ENCODE results near the gene RETREG1. TPM values are rescaled to one million over a fixed set of nuclear protein-coding genes. Genes with fewer than 3 reads are reported as not detected.
"Not testable (repeated sequence)": the region's sequence is repeated elsewhere in the genome, so short reads cannot be mapped to it uniquely, and the experiment has no call there.

Gene RETREG1
- total and polyA plus RNA-seq, 8 donors, result 1.9 to 26.0 (median 2.5) TPM

DNA sequence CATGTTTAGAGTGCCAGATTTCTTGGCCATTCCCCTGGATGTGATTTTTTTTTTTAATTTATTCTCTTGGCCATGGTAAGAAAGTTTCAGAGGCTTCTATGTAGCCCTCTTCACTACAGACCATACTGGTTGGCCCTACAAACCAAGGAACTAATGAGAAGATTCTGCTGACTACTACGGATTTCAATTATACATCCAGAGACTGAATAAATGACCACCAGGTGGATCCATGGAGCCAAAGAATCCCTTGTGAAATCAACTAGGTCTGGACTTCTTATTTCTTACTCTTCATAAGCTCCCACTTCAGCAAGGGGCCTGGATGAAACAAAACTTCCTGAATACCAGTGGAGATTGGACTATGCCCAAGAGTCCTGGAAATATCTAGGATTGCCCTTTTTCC, 178.8 kb downstream of the RETREG1 start:
- no peaks in the 10 kb centered on the region for H3K9me3 ChIP-seq
- no peaks in the 10 kb centered on the region for H3K4me1 ChIP-seq
- ATAC-seq, result no peak
- TF ChIP-seq, protein P1, sequence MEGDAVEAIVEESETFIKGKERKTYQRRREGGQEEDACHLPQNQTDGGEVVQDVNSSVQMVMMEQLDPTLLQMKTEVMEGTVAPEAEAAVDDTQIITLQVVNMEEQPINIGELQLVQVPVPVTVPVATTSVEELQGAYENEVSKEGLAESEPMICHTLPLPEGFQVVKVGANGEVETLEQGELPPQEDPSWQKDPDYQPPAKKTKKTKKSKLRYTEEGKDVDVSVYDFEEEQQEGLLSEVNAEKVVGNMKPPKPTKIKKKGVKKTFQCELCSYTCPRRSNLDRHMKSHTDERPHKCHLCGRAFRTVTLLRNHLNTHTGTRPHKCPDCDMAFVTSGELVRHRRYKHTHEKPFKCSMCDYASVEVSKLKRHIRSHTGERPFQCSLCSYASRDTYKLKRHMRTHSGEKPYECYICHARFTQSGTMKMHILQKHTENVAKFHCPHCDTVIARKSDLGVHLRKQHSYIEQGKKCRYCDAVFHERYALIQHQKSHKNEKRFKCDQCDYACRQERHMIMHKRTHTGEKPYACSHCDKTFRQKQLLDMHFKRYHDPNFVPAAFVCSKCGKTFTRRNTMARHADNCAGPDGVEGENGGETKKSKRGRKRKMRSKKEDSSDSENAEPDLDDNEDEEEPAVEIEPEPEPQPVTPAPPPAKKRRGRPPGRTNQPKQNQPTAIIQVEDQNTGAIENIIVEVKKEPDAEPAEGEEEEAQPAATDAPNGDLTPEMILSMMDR (IDR thresholded peaks at IDR 0.05), result no peak
- H3K36me3 ChIP-seq, result no peaks in the 10 kb centered on the region
- H3K27ac ChIP-seq, result no peak overlapping the region
- H3K27me3 ChIP-seq, result peaks cover 0 to 6% of the 10 kb centered on the region in 2 donors
- no peak overlapping the region for H3K4me3 ChIP-seq
- intact Hi-C loops (cut with DNase I), result no loop called here
- DNase-seq, result no peak

DNA sequence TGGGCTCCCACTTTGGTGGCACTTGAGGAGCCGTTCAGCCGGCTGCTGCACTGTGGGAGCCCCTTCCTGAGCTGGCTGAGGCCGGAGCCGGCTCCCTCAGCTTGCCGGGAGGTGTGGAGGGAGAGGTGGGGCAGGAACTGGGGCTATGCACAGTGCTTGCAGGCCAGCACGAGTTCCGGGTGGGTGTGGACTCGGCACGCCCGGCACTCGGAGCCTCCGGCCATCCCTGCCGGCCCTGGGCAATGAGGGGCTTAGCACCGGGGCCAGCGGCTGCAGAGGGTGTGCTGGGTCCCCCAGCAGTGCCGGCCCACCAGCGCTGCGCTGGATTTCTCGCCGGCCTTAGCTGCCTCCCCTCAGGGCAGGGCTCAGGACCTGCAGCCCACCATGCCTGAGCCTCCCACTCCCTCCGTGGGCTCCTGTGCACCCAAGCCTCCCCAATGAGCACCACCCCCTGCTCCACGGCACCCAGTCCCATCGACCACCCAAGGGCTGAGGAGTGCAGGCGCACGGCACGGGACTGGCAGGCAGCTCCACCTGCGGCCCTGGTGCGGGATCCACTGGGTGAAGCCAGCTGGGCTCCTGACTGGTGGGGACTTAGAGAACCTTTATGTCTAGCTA, 180.6 kb downstream of the RETREG1 start:
- intact Hi-C loops (cut with DNase I); ATAC-seq; H3K36me3 ChIP-seq; H3K4me3 ChIP-seq; H3K4me1 ChIP-seq; H3K27me3 ChIP-seq; H3K27ac ChIP-seq; H3K9me3 ChIP-seq: not testable (repeated sequence)
- DNase-seq, result peak in 1 of 4 donors; percentile 69

DNA sequence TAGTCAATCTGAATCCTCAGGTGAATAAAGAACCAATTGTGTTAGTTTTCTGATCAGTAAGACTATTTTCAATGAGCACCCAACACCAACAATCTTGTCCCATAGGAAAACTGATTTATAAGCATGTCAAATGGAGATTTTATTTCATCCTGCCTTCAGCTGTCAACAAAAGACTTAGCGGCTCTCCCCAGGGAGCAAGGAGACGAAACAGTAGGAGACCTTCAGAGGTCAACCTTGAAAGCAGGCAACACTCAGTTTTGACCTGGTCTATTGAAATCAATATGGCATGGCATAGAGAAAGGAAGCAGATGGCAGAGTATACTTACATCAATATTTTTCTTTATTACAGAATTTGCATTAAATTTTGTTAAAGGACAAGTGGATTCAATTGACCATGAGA, 185.3 kb downstream of the RETREG1 start:
- TF ChIP-seq, protein P1 (IDR thresholded peaks at IDR 0.05), result no peak
- Histone ChIP-seq H3K27me3 (peaks cover 0 to 6% of the 10 kb centered on the region in 2 donors), H3K4me1 (no peaks in the 10 kb centered on the region), H3K27ac (no peak overlapping the region), H3K36me3 (no peaks in the 10 kb centered on the region), H3K9me3 (no peaks in the 10 kb centered on the region), H3K4me3 (no peak overlapping the region)
- ATAC-seq, result no peak
- DNase-seq, result no peak
- intact Hi-C loops (cut with DNase I), result no loop called here

DNA sequence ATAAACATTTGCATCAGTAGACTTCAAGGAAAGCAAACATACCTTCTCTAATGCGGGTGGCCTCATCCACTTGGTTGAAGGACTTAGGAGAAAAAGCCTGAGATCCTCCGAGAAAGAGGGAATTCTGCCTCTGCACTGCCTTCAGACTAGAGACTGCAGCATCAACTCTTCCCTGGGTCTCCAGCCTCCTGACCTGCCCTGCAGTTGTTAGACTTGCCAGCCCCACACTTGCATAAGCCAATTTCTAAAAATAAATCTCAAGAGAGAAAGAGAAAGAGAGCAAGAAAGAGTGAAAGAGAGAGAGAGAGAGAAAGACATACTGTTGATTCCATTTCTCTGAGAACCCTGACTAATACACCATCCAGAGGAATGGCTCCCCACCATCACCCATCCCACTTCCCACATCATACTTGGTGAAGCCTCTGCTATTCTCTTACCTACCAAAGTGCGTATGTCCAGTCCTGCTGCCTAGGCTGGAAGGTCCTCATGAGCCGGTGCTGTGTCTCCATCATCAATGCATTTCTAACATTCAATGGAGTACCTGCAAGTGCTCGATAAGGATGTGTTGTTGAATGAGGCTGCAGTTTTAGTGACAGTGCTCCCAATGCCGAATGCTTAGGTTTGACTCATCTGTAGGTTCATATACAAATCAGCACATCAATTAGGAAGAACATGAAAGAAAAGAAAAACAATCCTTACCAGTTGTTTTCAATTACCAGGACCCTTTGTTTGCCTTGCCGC, 186.3 kb downstream of the RETREG1 start:
- no peak overlapping the region for H3K4me3 ChIP-seq

DNA sequence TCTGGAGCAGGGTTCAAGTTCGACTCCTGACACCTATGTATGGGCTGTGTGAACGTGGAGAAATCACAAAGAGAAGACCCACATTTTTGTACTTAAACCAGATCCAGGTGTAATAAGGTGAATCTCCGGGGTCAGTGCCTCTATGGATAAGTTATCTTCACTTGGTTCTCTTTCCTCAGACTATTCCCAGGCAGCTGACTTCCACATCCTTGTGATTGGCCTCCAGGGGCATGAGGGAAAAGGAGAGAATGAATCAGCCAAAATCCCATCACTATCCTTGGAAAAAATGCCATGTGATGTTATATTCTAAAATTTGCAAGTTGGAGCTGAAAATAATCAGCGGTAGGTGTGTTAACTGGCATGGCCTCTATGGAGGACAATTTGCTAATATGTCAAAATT, 188.4 kb downstream of the RETREG1 start:
- Histone ChIP-seq H3K36me3 (no peaks in the 10 kb centered on the region), H3K9me3 (no peaks in the 10 kb centered on the region), H3K4me3 (no peak overlapping the region), H3K27ac (no peak overlapping the region), H3K27me3 (no peaks in the 10 kb centered on the region), H3K4me1 (no peaks in the 10 kb centered on the region)
- TF ChIP-seq, protein P1 (IDR thresholded peaks at IDR 0.05), result no peak
- ATAC-seq, result no peak
- DNase-seq, result no peak
- intact Hi-C loops (cut with DNase I), result no loop called here

More for the DNA sequence above, 186.3 kb downstream of the RETREG1 start:
- Histone ChIP-seq H3K36me3 (no peaks in the 10 kb centered on the region), H3K27me3 (no peaks in the 10 kb centered on the region), H3K9me3 (no peaks in the 10 kb centered on the region), H3K4me1 (no peaks in the 10 kb centered on the region), H3K27ac (no peak overlapping the region)
- ATAC-seq (no peak), DNase-seq (no peak)
- TF ChIP-seq, protein P1 (IDR thresholded peaks at IDR 0.05), result no peak
- intact Hi-C loops (cut with DNase I), result no loop called here

All from left lung (tissue), 10 donors.